Aorta (tissue), 5 donors: ENCODE results near the gene MEX3A. TPM values are rescaled to one million over a fixed set of nuclear protein-coding genes. Genes with fewer than 3 reads are reported as not detected.
A peak's percentile ranks its signal among the peaks of the same experiment; 100 is the strongest.

Experiments
- ATAC-seq: fragments of 200-7000 bp; cut with Tn5 transposase; one replicate; pipeline ENCODE4 v1.9.1; 2022; ENCODE audit warnings: moderate library complexity; ENCODE audit not compliant: low FRiP score
- DNase-seq, 2 donors: peaks; one replicate each; pipeline ENCODE4 v3.0.0-alpha.2; 2020
- H3K27ac ChIP-seq, 2 donors: one replicate each; pipeline ENCODE4 v1.5.1; 2013; ENCODE audit warnings: low read length in 2 of 2, mild to moderate bottlenecking in 2 of 2, moderate library complexity in 2 of 2, control low read depth in 1 of 2, inconsistent platforms in 1 of 2, low read depth in 1 of 2
- H3K27me3 ChIP-seq, 2 donors: one replicate each; pipeline ENCODE4 v1.6.1; 2013; ENCODE audit warnings: control low read depth in 1 of 2, low read length in 1 of 2, mild to moderate bottlenecking in 1 of 2, moderate library complexity in 1 of 2; ENCODE audit not compliant: insufficient read depth in 2 of 2, control insufficient read depth in 1 of 2
- H3K36me3 ChIP-seq, 2 donors: one replicate each; pipeline ENCODE4 v1.6.1; 2013; ENCODE audit warnings: control low read depth in 1 of 2, low read length in 1 of 2, mild to moderate bottlenecking in 1 of 2; ENCODE audit not compliant: insufficient read depth in 2 of 2, control insufficient read depth in 1 of 2
- H3K4me1 ChIP-seq, 2 donors: one replicate each; pipeline ENCODE4 v1.6.1; 2013; ENCODE audit warnings: low read length in 2 of 2, control low read depth in 1 of 2, mild to moderate bottlenecking in 1 of 2, moderate library complexity in 1 of 2; ENCODE audit not compliant: insufficient read depth in 2 of 2, control insufficient read depth in 1 of 2
- H3K4me3 ChIP-seq, 2 donors: one replicate each; pipeline ENCODE4 v1.5.1; 2013; ENCODE audit warnings: low read length in 2 of 2, control low read depth in 1 of 2, mild to moderate bottlenecking in 1 of 2
- H3K9me3 ChIP-seq: one replicate; pipeline ENCODE4 v1.6.1; 2013; ENCODE audit warnings: mild to moderate bottlenecking, low read length; ENCODE audit not compliant: control insufficient read depth
- WGBS, 2 donors: extraction: QIAGEN DNeasy Blood & Tissue Kit; methylation state at CpG; one replicate each; pipeline ENCODE4 v1.1.7; 2013; 5-methylcytosine and 5-hydroxymethylcytosine counted together
- intact Hi-C, 2 donors: fragments of 100-400 bp; cut with DNase I; formaldehyde crosslinking; loops; one replicate each; pipeline versions ENCODE4 v1.14.2 to v1.15.0; 2022
- long read RNA-seq, 2 donors: library from polyadenylated mRNA; unstranded; transcript quantifications; one replicate each; pipeline ENCODE4 v2.0.0, GENCODE V29; 2020 to 2021
- polyA plus RNA-seq, 2 donors: library from polyadenylated mRNA; stranded (reverse); fragments of 200-250 nt; gene quantifications; one replicate each; pipeline ENCODE4 v1.2.3, GENCODE V29; 2013
- total RNA-seq, 2 donors: library from RNA; stranded (reverse); fragmentation: NEBNext Ultra II Directional; extraction: Animal tissue kit (Norgen Biotek cat#: 25700); gene quantifications; one replicate each; pipeline ENCODE4 v1.2.1, GENCODE V29; 2021
- donor health status: healthy with polysubstance abuse.
- donor health status: Bipolar disorder and iron deficiency.
- donor health status: DM: no; HTN: no; CAD: no.
- donor health status: DM: no; HTN: no; CAD: no.
- donor health status: DM: yes; HTN: yes; CAD: no.

Gene MEX3A, protein sequence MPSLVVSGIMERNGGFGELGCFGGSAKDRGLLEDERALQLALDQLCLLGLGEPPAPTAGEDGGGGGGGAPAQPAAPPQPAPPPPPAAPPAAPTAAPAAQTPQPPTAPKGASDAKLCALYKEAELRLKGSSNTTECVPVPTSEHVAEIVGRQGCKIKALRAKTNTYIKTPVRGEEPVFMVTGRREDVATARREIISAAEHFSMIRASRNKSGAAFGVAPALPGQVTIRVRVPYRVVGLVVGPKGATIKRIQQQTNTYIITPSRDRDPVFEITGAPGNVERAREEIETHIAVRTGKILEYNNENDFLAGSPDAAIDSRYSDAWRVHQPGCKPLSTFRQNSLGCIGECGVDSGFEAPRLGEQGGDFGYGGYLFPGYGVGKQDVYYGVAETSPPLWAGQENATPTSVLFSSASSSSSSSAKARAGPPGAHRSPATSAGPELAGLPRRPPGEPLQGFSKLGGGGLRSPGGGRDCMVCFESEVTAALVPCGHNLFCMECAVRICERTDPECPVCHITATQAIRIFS
- total RNA-seq (1 to 10 TPM; 1.2 to 1.6 TPM), polyA plus RNA-seq (under 1 TPM; 0.03 to 0.13 TPM)
- long read RNA-seq, donor 1, partial matches to known transcripts: 0 of 5 reads
- long read RNA-seq, donor 1, other reads (novel, unspliced or antisense): 5 of 5 reads
- long read RNA-seq, donor 2: 0 reads

DNA sequence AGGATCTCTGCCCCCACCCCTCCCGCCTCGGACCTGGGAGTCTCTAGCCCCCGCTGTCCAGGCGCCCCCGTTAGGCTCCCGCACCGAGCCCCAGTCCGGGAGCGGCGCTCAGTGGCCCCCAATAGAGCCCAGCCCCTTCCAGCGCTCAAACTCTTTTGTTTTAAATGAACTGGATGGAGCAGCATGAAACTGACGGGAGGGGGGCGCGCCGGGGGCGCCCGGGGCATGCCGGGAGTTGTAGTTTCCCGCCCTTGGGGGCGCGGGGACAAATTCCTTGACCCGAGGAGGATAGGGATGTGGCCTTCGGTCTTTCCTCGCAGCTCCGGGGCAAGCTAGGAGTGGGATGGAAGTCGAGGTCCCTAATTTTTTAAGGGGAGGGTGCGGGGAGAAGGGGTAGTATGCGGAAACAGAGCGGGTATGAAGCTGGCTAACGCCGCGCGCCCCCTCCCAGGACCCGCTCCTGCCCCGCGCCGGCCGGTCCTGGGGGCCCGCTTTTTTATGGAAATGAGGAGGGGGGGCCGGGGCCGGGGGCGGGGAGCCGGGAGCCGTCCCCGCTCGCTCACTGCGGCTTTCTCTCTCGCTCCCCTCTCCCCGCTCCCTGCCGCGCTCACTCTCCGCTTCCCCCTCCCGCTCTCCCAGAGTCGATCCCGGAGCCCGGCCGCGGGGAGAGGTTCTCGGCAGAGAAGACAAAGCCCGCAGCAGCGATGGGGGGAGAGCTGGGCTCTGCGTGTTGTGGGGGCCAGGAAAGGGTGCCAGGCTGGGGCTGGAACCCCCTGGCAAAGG, at the start of gene MEX3A:
Gene MEX3A (minus strand): TSS at position 157 of the 783 bp plus-strand sequence. CDS start 467 bp downstream, outside the sequence.
- no peaks in the 10 kb centered on the region for H3K36me3 ChIP-seq
- H3K4me1 ChIP-seq: no peaks in the 10 kb centered on the region
- H3K27me3 ChIP-seq: no peaks in the 10 kb centered on the region
- intact Hi-C loops: no loop called here
- 1% methylated on average over 47 to 62 of the region's 62 CpGs for WGBS, 2 donors
- H3K9me3 ChIP-seq: no peaks in the 10 kb centered on the region
- ATAC-seq (peak; percentile 89), DNase-seq (peak; percentile 85 to 93)
- H3K4me3 ChIP-seq: peak within 1 kb of the TSS; percentile 73 to 75
- no peak within 1 kb of the TSS for H3K27ac ChIP-seq

DNA sequence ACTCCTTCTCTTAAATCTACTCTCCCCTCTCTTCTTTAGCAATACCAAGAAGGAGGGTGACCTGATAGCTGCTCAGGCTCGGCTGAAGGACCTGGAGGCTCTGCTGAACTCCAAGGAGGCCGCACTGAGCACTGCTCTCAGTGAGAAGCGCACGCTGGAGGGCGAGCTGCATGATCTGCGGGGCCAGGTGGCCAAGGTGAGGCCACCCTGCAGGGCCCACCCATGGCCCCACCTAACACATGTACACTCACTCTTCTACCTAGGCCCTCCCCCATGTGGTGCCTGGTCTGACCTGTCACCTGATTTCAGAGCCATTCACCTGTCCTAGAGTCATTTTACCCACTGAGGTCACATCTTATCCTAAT, 48.3 kb upstream of the MEX3A start:
- intact Hi-C loops: loop anchor here in 1 of 2 donors (1.0 kb wide), 1 partner anchor 34 kb away; no protein-coding TSS in a partner anchor
- Histone ChIP-seq H3K36me3 (peaks cover 4 to 13% of the 10 kb centered on the region in 2 donors), H3K27ac (peak overlapping the region in 1 of 2 donors; percentile 84), H3K27me3 (no peaks in the 10 kb centered on the region), H3K9me3 (no peaks in the 10 kb centered on the region), H3K4me1 (no peaks in the 10 kb centered on the region), H3K4me3 (no peak overlapping the region)
- no peak for ATAC-seq
- no peak for DNase-seq
- WGBS, 2 donors: 69 to 73% methylated on average over 6 of the region's 6 CpGs

DNA sequence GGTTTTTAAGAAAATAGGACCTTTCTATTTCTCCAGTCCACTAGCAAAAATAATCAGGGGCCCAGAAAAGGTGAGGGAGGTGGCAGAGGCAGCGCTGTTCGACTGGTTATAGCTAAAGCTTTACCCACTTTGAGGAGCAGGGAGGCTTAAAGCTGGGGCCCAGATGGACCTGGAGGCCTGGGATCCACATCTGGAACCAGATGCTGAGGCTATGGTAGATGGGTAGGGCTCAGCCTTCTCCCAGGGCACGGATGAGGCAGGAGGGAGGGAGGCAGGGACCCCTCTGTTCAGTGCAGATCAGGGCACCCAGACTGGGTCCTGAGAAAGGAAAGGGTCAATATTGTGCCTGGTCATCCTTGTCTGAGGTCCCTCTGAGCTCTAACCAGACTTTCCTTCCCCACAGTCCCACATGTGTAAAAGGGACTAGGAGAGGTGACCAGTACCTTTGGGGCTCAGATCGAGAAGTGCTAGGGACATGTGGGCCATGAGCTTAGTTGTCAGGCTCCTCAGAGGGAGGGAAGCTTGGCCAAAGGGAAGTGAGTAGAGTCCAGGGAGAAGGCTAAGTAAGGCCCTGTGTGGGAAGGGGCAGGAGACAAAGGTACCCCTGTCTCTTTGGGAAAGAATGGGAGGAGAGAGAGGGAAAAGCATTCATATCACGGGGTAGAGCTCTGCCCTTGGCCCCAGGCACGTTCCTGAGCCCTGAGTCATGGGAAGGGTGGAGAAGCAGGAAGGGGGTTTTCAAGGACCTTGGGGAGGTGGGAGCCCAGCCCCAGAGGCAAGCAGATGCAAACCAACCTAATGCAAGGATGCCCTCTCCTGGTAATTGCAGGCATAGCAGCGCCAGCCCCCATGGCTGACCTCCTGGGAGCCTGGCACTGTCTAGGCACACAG, 47.7 kb upstream of the MEX3A start:
- peak overlapping the region; percentile 89 to 96 for H3K27ac ChIP-seq
- ATAC-seq (peak; percentile 78), DNase-seq (peak; percentile 95 to 96)
- WGBS, 2 donors: 3 to 6% methylated on average over 7 of the region's 7 CpGs
- no peaks in the 10 kb centered on the region for H3K9me3 ChIP-seq
- no peak overlapping the region for H3K4me3 ChIP-seq
- intact Hi-C loops: loop anchor here (1.0 to 10.0 kb wide), 4 partner anchors 15 to 155 kb away; partner anchors contain the start of genes ARHGEF2 (in 1 of the 2) and LMNA (in 1 of the 2)
- no peaks in the 10 kb centered on the region for H3K4me1 ChIP-seq
- H3K27me3 ChIP-seq: no peaks in the 10 kb centered on the region
- H3K36me3 ChIP-seq: peaks cover 4 to 9% of the 10 kb centered on the region in 2 donors

DNA sequence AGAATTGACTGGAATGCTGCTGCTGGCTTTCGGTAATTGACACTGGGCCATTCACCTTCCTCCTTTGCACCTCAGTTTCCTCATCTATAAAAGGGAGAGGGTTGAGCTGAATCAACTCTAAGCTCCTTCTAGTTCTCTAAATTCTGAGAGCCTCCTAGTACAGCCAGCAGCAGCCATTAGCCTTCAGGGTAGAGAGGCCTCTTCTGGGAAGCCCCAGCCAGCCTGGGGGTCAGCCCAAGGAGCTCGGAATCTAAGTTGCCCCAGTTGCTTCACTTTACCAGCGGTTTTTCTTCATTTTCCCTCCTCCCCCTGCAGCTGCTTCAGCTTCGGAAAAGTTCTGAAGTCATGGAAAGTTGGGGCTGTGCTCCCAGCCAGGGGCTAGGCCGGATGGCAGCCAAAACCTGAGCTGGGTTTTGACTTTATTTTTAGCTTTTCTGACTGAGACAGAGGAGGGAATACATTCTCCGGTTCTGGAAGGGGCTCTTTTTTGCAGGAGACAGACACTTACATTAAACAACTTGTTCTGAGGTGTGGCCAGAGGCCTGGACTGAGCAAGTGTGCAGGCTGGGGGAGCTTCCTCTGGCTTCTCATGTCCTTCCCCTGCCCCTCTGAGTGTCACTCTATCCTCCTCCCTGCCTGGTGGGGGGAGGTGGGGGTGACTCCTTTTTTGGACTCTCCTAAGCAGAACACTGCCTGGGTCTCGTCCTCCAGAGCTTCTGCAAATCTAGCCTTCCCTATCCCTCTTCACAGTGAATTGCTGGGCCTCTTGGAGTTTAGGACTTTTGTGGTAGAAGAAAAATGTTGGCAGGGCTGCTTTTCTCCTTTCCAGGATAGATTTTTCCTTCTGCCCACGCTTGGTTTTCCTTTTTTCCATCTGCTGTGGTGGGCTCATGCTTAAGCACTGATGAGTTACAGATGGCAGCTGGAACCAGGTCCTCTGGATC, 46.7 kb upstream of the MEX3A start:
- ATAC-seq: peak; percentile 48
- Histone ChIP-seq H3K4me1 (no peaks in the 10 kb centered on the region), H3K36me3 (peaks cover 0 to 2% of the 10 kb centered on the region in 2 donors), H3K4me3 (peak overlapping the region in 1 of 2 donors; percentile 7), H3K27me3 (no peaks in the 10 kb centered on the region), H3K27ac (peak overlapping the region; percentile 95 to 100), H3K9me3 (no peaks in the 10 kb centered on the region)
- peak; percentile 84 to 85 for DNase-seq
- 3 to 5% methylated on average over 8 of the region's 8 CpGs for WGBS, 2 donors
- intact Hi-C loops: loop anchor here (2.0 to 10.0 kb wide), 3 partner anchors 14 to 154 kb away; partner anchors contain the start of genes ARHGEF2 (in 1 of the 2) and LMNA (in 1 of the 2)

DNA sequence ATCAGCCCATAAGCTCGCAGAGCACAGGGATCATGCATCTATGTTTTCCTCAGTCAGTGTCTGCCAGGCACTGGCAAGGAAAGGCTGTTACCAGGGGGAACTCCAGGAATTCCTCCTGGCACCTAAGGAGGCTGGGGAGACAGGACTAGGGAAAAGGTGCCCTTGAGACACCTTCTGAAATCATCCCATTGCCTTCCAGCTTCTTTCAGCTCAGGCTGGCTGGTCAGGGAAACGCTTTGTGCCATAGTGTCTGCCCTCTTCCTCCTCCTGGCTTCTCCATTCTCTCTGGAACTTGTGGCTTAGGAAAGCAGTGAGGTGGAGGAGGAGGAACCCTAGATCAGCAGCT, 46.0 kb upstream of the MEX3A start:
- Histone ChIP-seq H3K27ac (peak overlapping the region; percentile 95 to 100), H3K4me3 (peak overlapping the region in 1 of 2 donors; percentile 7), H3K4me1 (no peaks in the 10 kb centered on the region), H3K27me3 (no peaks in the 10 kb centered on the region), H3K36me3 (peaks cover 0 to 2% of the 10 kb centered on the region in 2 donors), H3K9me3 (no peaks in the 10 kb centered on the region)
- WGBS, 2 donors: 0 to 3% methylated on average over 2 of the region's 2 CpGs
- ATAC-seq (no peak), DNase-seq (no peak)
- intact Hi-C loops: loop anchor here (2.0 to 10.0 kb wide), 3 partner anchors 13 to 153 kb away; partner anchors contain the start of genes ARHGEF2 (in 1 of the 2) and LMNA (in 1 of the 2)

DNA sequence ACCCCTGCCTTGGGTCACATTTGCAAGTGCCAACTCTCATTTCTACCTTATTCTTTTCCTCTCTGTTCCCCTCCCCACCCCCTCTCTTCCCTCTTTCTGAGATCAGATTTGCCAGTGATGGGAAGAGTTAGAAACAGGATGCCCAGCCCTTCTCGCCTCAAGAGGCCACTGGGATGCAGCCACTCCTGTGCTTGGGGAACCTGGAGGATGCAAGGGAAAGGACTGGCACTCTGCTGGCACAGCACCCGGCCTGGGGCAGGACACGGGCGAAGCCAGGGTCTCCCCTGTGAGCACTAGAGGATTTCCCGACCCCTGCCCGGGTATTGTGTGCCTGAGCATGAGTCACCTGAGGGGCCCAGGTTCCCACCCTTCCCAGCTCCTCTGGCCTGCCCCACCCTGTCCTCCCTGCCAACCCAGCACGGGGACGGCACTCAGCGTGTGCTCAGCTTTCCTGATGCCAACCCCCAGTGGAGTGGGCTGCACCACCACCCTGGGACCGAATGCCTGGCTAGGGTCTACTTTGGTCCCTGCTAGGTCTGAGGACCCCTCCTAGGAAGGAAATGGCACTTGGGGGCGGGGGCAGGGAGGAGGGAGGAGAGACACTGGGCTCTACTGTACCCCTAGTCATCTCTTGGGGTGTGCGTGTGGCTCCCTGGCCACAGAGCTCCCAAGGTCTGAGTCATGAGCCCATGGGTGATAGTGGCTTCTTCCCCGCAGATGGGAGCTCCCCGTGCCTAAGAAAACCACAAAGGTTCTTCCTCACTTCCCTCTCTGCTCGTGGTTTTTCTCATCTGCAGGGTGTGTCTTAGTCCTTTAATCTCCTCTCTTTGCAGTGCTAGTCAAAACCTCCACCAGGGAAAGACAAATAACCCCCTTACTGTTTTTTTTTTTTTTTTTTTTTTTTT, 44.6 kb upstream of the MEX3A start:
- H3K4me3 ChIP-seq: no peak overlapping the region
- peak overlapping the region; percentile 88 to 89 for H3K27ac ChIP-seq
- H3K27me3 ChIP-seq: no peaks in the 10 kb centered on the region
- peak; percentile 0 for ATAC-seq
- 6 to 11% methylated on average over 10 to 15 of the region's 15 CpGs for WGBS, 2 donors
- intact Hi-C loops: loop anchor here in 1 of 2 donors (10.0 kb wide), 1 partner anchor 152 kb away; the partner anchor contains the start of gene ARHGEF2
- no peaks in the 10 kb centered on the region for H3K4me1 ChIP-seq
- peak; percentile 79 to 90 for DNase-seq
- no peaks in the 10 kb centered on the region for H3K9me3 ChIP-seq
- H3K36me3 ChIP-seq: peaks cover 0 to 2% of the 10 kb centered on the region in 2 donors
